ENCODE measurements around the gene MBP.

Gene MBP

DNA sequence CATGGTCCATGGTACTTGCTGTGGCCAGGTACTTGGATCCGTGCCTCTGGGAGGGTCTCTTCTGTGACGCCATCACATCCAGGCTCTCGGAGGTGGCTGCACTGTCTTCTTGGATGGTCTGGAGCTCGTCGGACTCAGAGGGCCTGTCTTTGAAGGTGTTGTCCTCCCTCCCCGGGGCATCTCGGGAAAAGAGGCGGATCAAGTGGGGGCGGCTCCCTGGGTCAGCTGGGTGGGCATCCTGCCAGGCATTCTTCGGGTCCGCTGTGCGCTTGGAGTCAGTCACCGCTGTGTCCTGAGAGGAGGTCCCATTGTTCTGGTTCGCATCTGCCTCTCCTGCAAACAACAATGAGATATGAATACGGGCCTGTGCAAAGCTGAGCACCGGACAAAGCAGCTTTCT is 115.6 kb downstream of the MBP start:
- no peaks in the 10 kb centered on the region for H3F3A ChIP-seq (ENCODE audit: insufficient read depth, low read length)
- H3K79me2 ChIP-seq (ENCODE audit: insufficient read depth, low read length): no peaks in the 10 kb centered on the region
- no peak overlapping the region for H3K9ac ChIP-seq (ENCODE audit: low read length)
- H3K4me3 ChIP-seq (ENCODE audit: low read depth, low read length, poor library complexity, severe bottlenecking): no peak overlapping the region
- H3K27me3 ChIP-seq (ENCODE audit: insufficient read depth, low read length): no peaks in the 10 kb centered on the region
- H4K20me1 ChIP-seq (ENCODE audit: insufficient read depth, low read length): no peaks in the 10 kb centered on the region
- H3K27ac ChIP-seq (ENCODE audit: low read depth, low read length, poor library complexity, severe bottlenecking): no peak overlapping the region
- H3K4me1 ChIP-seq (ENCODE audit: insufficient read depth, low read length, severe bottlenecking): no peaks in the 10 kb centered on the region
- no peak overlapping the region for H2AFZ ChIP-seq (ENCODE audit: low read length)
- no peaks in the 10 kb centered on the region for H3K9me3 ChIP-seq (ENCODE audit: low read length)
- TF ChIP-seq, protein P1, sequence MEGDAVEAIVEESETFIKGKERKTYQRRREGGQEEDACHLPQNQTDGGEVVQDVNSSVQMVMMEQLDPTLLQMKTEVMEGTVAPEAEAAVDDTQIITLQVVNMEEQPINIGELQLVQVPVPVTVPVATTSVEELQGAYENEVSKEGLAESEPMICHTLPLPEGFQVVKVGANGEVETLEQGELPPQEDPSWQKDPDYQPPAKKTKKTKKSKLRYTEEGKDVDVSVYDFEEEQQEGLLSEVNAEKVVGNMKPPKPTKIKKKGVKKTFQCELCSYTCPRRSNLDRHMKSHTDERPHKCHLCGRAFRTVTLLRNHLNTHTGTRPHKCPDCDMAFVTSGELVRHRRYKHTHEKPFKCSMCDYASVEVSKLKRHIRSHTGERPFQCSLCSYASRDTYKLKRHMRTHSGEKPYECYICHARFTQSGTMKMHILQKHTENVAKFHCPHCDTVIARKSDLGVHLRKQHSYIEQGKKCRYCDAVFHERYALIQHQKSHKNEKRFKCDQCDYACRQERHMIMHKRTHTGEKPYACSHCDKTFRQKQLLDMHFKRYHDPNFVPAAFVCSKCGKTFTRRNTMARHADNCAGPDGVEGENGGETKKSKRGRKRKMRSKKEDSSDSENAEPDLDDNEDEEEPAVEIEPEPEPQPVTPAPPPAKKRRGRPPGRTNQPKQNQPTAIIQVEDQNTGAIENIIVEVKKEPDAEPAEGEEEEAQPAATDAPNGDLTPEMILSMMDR (IDR thresholded peaks at IDR 0.05; ENCODE audit: low read length): no peak
- TF ChIP-seq EZH2 (IDR thresholded peaks at IDR 0.05; ENCODE audit: borderline replicate concordance, low read length): no peak
- peaks cover 63% of the 10 kb centered on the region for H3K36me3 ChIP-seq (ENCODE audit: insufficient read depth, low read length)
- H3K9me2 ChIP-seq (ENCODE audit: low read depth, low read length): no peaks in the 10 kb centered on the region
- H3K4me2 ChIP-seq (ENCODE audit: low read length): no peak overlapping the region

DNA sequence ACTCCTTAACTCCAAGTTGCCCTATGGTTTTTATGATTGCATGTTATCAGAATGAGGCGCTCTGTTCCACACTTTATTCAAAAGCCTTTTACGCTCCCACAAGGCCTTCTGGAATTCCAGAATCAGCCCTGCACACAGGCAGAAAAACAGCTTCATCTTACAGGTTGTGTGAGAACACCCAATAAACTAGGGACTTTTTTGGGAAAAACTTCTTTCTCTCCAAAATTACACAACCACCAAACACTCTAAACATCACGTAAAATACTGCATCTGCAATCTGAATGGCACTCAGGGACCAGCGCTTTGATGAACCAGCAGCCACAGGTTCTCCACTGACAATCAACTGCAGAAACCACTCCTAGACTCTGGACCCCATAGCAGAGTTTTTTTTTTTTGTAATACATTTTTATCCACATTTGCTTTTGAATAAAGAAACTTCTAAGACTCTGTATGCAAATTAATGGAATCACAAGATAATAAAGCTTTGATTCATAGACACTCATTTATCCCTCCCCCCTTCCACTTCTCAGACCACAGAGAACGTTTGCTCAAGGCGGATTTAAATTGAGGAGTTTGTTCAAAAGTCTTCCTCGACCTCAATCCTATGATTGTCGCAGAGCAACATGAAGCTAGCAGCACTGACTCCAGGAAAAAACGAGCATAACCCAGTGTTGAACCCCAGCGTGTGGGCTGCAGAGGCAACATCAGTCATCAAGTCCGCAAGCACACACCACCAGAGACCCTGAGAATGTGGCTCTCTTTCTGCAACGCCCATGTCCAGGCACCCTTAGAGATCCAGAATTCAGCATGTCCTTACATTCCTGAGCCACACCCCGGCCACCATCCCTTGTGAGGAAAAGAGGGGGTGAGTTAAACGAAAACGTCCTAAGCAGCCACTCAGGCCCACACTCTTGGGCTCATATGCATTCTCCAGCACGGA is 116.5 kb downstream of the MBP start:
- Histone ChIP-seq H3K9ac (ENCODE audit: low read length) (no peak overlapping the region), H3K79me2 (ENCODE audit: insufficient read depth, low read length) (no peaks in the 10 kb centered on the region), H3K9me2 (ENCODE audit: low read depth, low read length) (no peaks in the 10 kb centered on the region), H2AFZ (ENCODE audit: low read length) (no peak overlapping the region), H3K27ac (ENCODE audit: low read depth, low read length, poor library complexity, severe bottlenecking) (no peak overlapping the region), H4K20me1 (ENCODE audit: insufficient read depth, low read length) (no peaks in the 10 kb centered on the region), H3K4me3 (ENCODE audit: low read depth, low read length, poor library complexity, severe bottlenecking) (no peak overlapping the region), H3F3A (ENCODE audit: insufficient read depth, low read length) (no peaks in the 10 kb centered on the region), H3K4me1 (ENCODE audit: insufficient read depth, low read length, severe bottlenecking) (no peaks in the 10 kb centered on the region), H3K36me3 (ENCODE audit: insufficient read depth, low read length) (peaks cover 68% of the 10 kb centered on the region), H3K9me3 (ENCODE audit: low read length) (no peaks in the 10 kb centered on the region), H3K4me2 (ENCODE audit: low read length) (no peak overlapping the region), H3K27me3 (ENCODE audit: insufficient read depth, low read length) (no peaks in the 10 kb centered on the region)
- TF ChIP-seq, protein P1 (IDR thresholded peaks at IDR 0.05; ENCODE audit: low read length): no peak
- TF ChIP-seq EZH2 (IDR thresholded peaks at IDR 0.05; ENCODE audit: borderline replicate concordance, low read length): no peak

DNA sequence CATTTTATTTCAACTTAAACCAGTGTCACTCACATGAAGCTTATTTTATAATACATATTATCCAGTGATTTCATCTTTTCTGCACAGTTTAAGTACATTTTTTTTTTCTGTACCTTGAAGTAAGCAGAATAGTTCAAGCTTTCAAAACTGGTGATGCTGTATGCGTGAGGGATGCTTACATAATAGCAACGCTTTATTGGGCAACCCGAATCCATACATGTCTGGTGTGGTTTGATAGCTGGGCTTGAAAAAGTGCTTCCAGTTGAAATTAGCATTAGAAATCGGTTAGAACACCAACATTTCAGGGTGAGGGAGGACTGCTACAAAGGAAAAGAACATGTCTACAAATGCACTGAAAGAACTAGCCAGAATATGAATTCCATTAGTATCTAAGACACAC is 117.4 kb downstream of the MBP start:
- no peaks in the 10 kb centered on the region for H3K4me1 ChIP-seq (ENCODE audit: insufficient read depth, low read length, severe bottlenecking)
- H3K4me2 ChIP-seq (ENCODE audit: low read length): no peak overlapping the region
- peaks cover 70% of the 10 kb centered on the region for H3K36me3 ChIP-seq (ENCODE audit: insufficient read depth, low read length)
- H3K9ac ChIP-seq (ENCODE audit: low read length): no peak overlapping the region
- H3K4me3 ChIP-seq (ENCODE audit: low read depth, low read length, poor library complexity, severe bottlenecking): no peak overlapping the region
- no peaks in the 10 kb centered on the region for H3F3A ChIP-seq (ENCODE audit: insufficient read depth, low read length)
- H3K9me3 ChIP-seq (ENCODE audit: low read length): no peaks in the 10 kb centered on the region
- H3K27me3 ChIP-seq (ENCODE audit: insufficient read depth, low read length): no peaks in the 10 kb centered on the region
- H2AFZ ChIP-seq (ENCODE audit: low read length): no peak overlapping the region
- no peak for TF ChIP-seq EZH2 (IDR thresholded peaks at IDR 0.05; ENCODE audit: borderline replicate concordance, low read length)
- TF ChIP-seq, protein P1 (IDR thresholded peaks at IDR 0.05; ENCODE audit: low read length): no peak
- no peaks in the 10 kb centered on the region for H3K79me2 ChIP-seq (ENCODE audit: insufficient read depth, low read length)
- no peak overlapping the region for H3K27ac ChIP-seq (ENCODE audit: low read depth, low read length, poor library complexity, severe bottlenecking)
- no peaks in the 10 kb centered on the region for H3K9me2 ChIP-seq (ENCODE audit: low read depth, low read length)
- H4K20me1 ChIP-seq (ENCODE audit: insufficient read depth, low read length): no peaks in the 10 kb centered on the region
